MCF 10A (cell line): ENCODE data around the gene NATD1. TPM values are rescaled to one million over a fixed set of nuclear protein-coding genes. Genes with fewer than 3 reads are reported as not detected.

ENCODE experiments used
- BruUV-seq: library from RNA; stranded (reverse); fragments of 400-500 nt; replicated peaks from 2 replicates; lab custom pipeline; 2021; lab: Mats Ljungman, UMichigan
- CTCF ChIA-PET: fragments of 300-600 bp; sonication (Branson Sonifier 250); formaldehyde crosslinking; extraction: SDS; loops from one replicate; lab custom pipeline; 2021; ENCODE audit warnings: antibody characterized with exemption, inconsistent platforms; lab: Yijun Ruan, JAX
- POLR2A ChIA-PET: fragments of 300-600, 350-650 bp; sonication (Branson Sonifier 250); formaldehyde crosslinking; extraction: SDS; loops from one replicate; lab custom pipeline; 2020; ENCODE audit warnings: antibody characterized with exemption, inconsistent platforms; lab: Yijun Ruan, JAX
- DNase-seq: peaks from one replicate; pipeline ENCODE4 v3.0.0-alpha.2; 2018; ENCODE audit not compliant: unreplicated experiment
- H3K27ac Mint-ChIP-seq: one replicate; pipeline ENCODE4 v1.8.0; 2022; ENCODE audit warnings: mild to moderate bottlenecking, low read depth, mixed read lengths; ENCODE audit not compliant: unreplicated experiment
- H3K27me3 Mint-ChIP-seq: one replicate; pipeline ENCODE4 v1.8.0; 2022; ENCODE audit warnings: mixed read lengths; ENCODE audit not compliant: insufficient read depth, unreplicated experiment
- H3K36me3 Mint-ChIP-seq: one replicate; pipeline ENCODE4 v1.8.0; 2022; ENCODE audit warnings: mild to moderate bottlenecking, moderate library complexity, mixed read lengths; ENCODE audit not compliant: insufficient read depth, unreplicated experiment
- H3K4me1 Mint-ChIP-seq: one replicate; pipeline ENCODE4 v1.8.0; 2022; ENCODE audit warnings: mixed read lengths; ENCODE audit not compliant: insufficient read depth, unreplicated experiment
- H3K4me3 Mint-ChIP-seq: one replicate; pipeline ENCODE4 v1.8.0; 2022; ENCODE audit warnings: mild to moderate bottlenecking, moderate library complexity, mixed read lengths; ENCODE audit not compliant: unreplicated experiment
- H3K9me3 Mint-ChIP-seq: one replicate; pipeline ENCODE4 v1.8.0; 2022; ENCODE audit warnings: mixed read lengths; ENCODE audit not compliant: unreplicated experiment
- intact Hi-C: fragments of 100-400 bp; cut with micrococcal nuclease; formaldehyde crosslinking; loops from 2 replicates; pipeline ENCODE4 v1.14.1; 2022
- total RNA-seq: library from RNA; stranded (reverse); gene quantifications from 2 replicates; pipeline ENCODE4 v1.2.3, GENCODE V29; 2022
- TF ChIP-seq, protein P1 (sequence below): fragments of 200-600 bp; IDR thresholded peaks from one replicate; pipeline ENCODE4 v1.8.0; 2022; ENCODE audit warnings: antibody characterized with exemption, mild to moderate bottlenecking; ENCODE audit not compliant: unreplicated experiment

The NATD1 gene
- total RNA-seq, 1 experiment from 2014 or later, result 2.3 TPM

DNA sequence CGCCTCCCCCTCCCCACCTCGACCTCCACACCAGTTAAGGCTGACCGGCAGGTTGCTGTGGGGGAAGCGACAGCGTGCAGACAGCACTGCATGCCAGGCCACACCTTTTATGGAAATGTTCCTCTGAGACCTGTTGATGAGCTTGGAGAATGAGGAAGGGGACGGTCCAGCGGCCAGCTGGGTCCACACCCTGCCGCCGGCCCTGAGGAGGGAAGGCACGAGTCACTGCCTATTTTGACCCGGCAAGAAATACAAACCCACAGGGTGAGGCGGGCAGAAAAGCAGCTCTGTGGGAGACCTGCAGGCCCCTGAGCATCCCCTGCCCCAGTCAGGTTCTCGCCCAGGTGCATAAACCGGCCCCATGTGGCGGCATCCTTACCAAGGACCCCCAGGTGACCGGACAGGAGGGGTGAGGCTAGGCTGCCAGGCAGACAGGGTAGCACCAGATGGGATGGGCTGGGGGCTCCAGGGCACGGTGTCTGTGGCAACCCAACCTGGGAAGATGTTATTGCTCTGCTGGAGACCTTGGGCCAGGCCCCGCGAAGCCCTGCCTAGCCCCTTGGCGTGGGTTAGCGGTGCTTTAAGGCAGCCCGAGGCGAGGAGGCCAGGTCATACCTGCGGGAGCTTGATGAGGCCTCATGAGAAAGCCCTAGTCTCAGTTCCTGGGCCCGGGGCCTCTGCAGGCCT lies 12.7 kb downstream of the NATD1 start:
- BruUV-seq, result no TSS peak
- CTCF ChIA-PET, result interaction anchor here (0.5 to 3.1 kb wide), 7 partner anchors 9 to 112 kb away, joined by 3 to 15 read pairs (median 4); no protein-coding TSS in a partner anchor
- TF ChIP-seq, protein P1, sequence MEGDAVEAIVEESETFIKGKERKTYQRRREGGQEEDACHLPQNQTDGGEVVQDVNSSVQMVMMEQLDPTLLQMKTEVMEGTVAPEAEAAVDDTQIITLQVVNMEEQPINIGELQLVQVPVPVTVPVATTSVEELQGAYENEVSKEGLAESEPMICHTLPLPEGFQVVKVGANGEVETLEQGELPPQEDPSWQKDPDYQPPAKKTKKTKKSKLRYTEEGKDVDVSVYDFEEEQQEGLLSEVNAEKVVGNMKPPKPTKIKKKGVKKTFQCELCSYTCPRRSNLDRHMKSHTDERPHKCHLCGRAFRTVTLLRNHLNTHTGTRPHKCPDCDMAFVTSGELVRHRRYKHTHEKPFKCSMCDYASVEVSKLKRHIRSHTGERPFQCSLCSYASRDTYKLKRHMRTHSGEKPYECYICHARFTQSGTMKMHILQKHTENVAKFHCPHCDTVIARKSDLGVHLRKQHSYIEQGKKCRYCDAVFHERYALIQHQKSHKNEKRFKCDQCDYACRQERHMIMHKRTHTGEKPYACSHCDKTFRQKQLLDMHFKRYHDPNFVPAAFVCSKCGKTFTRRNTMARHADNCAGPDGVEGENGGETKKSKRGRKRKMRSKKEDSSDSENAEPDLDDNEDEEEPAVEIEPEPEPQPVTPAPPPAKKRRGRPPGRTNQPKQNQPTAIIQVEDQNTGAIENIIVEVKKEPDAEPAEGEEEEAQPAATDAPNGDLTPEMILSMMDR, result no peak
- no peak for DNase-seq
- H3K4me3 Mint-ChIP-seq, result no peak overlapping the region
- POLR2A ChIA-PET, result interaction anchor here (1.2 to 1.3 kb wide), 2 partner anchors 10 to 12 kb away, joined by 3 to 4 read pairs; no protein-coding TSS in a partner anchor
- H3K4me1 Mint-ChIP-seq, result no peaks in the 10 kb centered on the region
- H3K27ac Mint-ChIP-seq, result no peak overlapping the region
- H3K27me3 Mint-ChIP-seq, result peaks cover 16% of the 10 kb centered on the region
- H3K9me3 Mint-ChIP-seq, result no peaks in the 10 kb centered on the region
- intact Hi-C loops, result loop anchor here (10.0 kb wide), 1 partner anchor 116 kb away; the partner anchor contains the start of gene DHRS7B
- peaks cover 5% of the 10 kb centered on the region for H3K36me3 Mint-ChIP-seq

DNA sequence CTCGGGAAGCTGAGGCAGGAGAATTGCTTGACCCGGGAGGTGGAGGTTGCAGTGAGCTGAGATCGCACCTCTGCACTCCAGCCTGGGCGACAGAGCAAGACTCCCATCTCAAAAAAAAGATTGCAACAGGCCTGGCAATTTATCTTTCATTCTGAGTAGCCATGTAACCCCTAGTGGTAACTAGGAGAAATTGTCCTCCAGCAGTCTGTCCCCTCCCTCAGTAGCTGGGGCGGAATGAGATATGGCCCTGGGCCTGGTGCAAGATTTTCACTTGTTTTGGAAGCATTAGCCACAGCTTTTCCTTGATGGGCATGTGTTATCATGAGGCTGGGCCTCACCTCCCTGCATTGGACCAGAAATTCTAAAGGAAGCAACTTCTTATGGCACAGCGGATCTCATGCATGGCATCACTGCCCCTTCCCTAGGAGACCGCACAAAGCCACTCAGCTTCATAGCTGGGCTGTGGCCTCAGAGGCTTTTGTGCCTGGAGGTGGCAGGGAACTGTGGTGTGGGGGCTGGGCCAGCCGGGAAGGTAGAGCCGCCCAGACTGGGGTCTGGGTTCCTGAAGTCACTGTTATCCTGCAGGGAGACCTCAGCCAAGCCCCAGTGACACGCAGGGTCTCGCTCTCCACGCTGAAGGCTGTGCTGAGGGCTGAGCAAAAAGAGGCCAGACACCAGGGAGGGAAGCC lies 13.4 kb downstream of the NATD1 start:
- BruUV-seq, result no TSS peak
- Mint-ChIP-seq H3K27ac (no peak overlapping the region), H3K9me3 (no peaks in the 10 kb centered on the region), H3K36me3 (peaks cover 4% of the 10 kb centered on the region), H3K4me3 (no peak overlapping the region), H3K27me3 (peaks cover 16% of the 10 kb centered on the region), H3K4me1 (no peaks in the 10 kb centered on the region)
- peak; percentile 41 for DNase-seq
- TF ChIP-seq, protein P1, result peak; percentile 32
- intact Hi-C loops, result loop anchor here (10.0 kb wide), 1 partner anchor 115 kb away; the partner anchor contains the start of gene DHRS7B
- CTCF ChIA-PET, result interaction anchor here (0.6 to 3.1 kb wide), 5 partner anchors 8 to 45 kb away, joined by 3 to 15 read pairs (median 4); no protein-coding TSS in a partner anchor
- POLR2A ChIA-PET, result interaction anchor here (0.7 to 1.3 kb wide), 3 partner anchors 10 to 116 kb away, joined by 3 to 4 read pairs (median 3); no protein-coding TSS in a partner anchor

DNA sequence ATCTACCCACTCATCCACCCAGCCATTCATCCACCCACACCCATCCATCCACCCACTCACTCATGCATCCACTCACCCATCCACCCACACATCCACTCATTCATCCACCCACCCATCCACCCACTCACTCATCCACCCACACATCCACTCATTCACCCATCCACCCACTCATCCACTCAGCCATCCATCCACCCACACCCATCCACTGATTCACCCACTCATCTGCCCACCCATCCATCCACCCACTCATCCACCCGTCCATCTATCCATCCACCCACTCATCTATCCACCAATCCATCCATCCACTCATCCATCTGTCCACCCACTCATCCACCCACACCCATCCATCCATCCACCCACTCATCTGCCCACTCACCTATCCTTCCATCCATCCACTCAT lies 17.3 kb downstream of the NATD1 start:
- Mint-ChIP-seq H3K36me3 (peaks cover 3% of the 10 kb centered on the region), H3K9me3 (peaks cover 11% of the 10 kb centered on the region), H3K27ac (no peak overlapping the region), H3K4me3 (no peak overlapping the region), H3K27me3 (peaks cover 16% of the 10 kb centered on the region), H3K4me1 (no peaks in the 10 kb centered on the region)
- ChIA-PET CTCF (interaction anchor here (0.7 kb wide), 1 partner anchor 23 kb away, joined by 3 read pairs; no protein-coding TSS in a partner anchor), POLR2A (no interaction called here)
- intact Hi-C loops, result no loop called here
- DNase-seq, result no peak
- TF ChIP-seq, protein P1, result no peak
- BruUV-seq, result no TSS peak
